Body of pancreas (tissue), 4 donors: ENCODE results near the gene TSSC4. TPM values are rescaled to one million over a fixed set of nuclear protein-coding genes. Genes with fewer than 3 reads are reported as not detected.
A peak's percentile ranks its signal among the peaks of the same experiment; 100 is the strongest.

Source experiments
- ATAC-seq: fragments of 150-250 bp; one replicate; pipeline ENCODE4 v1.9.1; 2016
- DNase-seq, 4 donors: peaks; one replicate each; pipeline ENCODE4 v3.0.0-alpha.2; 2019
- H3K27ac ChIP-seq, 4 donors: fragments of 200-600 bp; sonication (generic); 1 replicate in 3 of 4; 2 replicates in 1 of 4; pipeline versions ENCODE4 v1.5.1 to v1.6.1; 2016 to 2019; ENCODE audit warnings: mild to moderate bottlenecking in 1 of 4, mixed read lengths in 1 of 4, moderate library complexity in 1 of 4
- H3K27me3 ChIP-seq, 2 donors: fragments of 200-600 bp; sonication (generic); one replicate each; pipeline ENCODE4 v1.6.0; 2016; ENCODE audit warnings: mild to moderate bottlenecking in 1 of 2
- H3K36me3 ChIP-seq, 2 donors: fragments of 200-600 bp; sonication (generic); replicated peaks in 1 of 2; 2 replicates each; pipeline ENCODE4 v1.5.1; 2016; ENCODE audit warnings: low read depth in 2 of 2; ENCODE audit not compliant: insufficient read depth in 1 of 2
- H3K4me1 ChIP-seq: fragments of 200-600 bp; sonication (generic); one replicate; pipeline ENCODE4 v1.6.0; 2016
- H3K4me3 ChIP-seq, 2 donors: fragments of 200-600 bp; sonication (generic); 1 replicate in 1 of 2; 2 replicates in 1 of 2; pipeline ENCODE4 v1.5.1; 2016 to 2019
- H3K9me3 ChIP-seq, 3 donors: fragments of 200-600 bp; sonication (generic); 1 replicate in 2 of 3; 2 replicates in 1 of 3; pipeline ENCODE4 v1.5.1; 2016
- CTCF ChIP-seq, 7 experiments: fragments of 450-650 bp in 4 of 7; fragments of 200-600 bp in 3 of 7; sonication (generic) in 3 of 7; IDR thresholded peaks; one replicate each; pipeline ENCODE4 v1.5.1; 2016 to 2019; ENCODE audit warnings: antibody characterized with exemption in 7 of 7
- POLR2A ChIP-seq, 3 donors: fragments of 450-650 bp; IDR thresholded peaks; one replicate each; pipeline ENCODE4 v1.6.1; 2016; ENCODE audit warnings: antibody characterized with exemption in 3 of 3, mild to moderate bottlenecking in 2 of 3
- WGBS, 2 donors: methylation state at CpG; one replicate each; pipeline ENCODE4 v1.1.5; 2017; 5-methylcytosine and 5-hydroxymethylcytosine counted together
- intact Hi-C: fragments of 100-400 bp; cut with DNase I; formaldehyde crosslinking; loops from one replicate; pipeline ENCODE4 v1.15.1; 2023
- total RNA-seq, 2 donors: library from RNA; depleted of rRNA; stranded (reverse); fragments of >200 nt; gene quantifications; one replicate each; pipeline ENCODE4 v1.1.0, GENCODE V29; 2016

TSSC4 gene
- total RNA-seq, 2 donors from 2014 or later, result 21.5 to 25.7 TPM

- Histone ChIP-seq H3K4me1 (peaks cover 21% of the 10 kb centered on the region), H3K27ac (peak overlapping the region in 1 of 4 donors; percentile 10), H3K36me3 (peaks cover 0 to 17% of the 10 kb centered on the region in 2 donors), H3K27me3 (no peaks in the 10 kb centered on the region), H3K4me3 (no peak overlapping the region), H3K9me3 (no peaks in the 10 kb centered on the region)
- ATAC-seq (no peak), DNase-seq (no peak)
- intact Hi-C loops, result no loop called here
- TF ChIP-seq CTCF (IDR thresholded peaks at IDR 0.05) (no peak), POLR2A (IDR thresholded peaks at IDR 0.05) (no peak)
- 74 to 79% methylated on average over 5 to 8 of the region's 8 CpGs for WGBS, 2 donors
Observed at GRCh38 chr11:2394818-2395105, 5.8 kb upstream of the TSSC4 start.

GRCh38 chr11:2395211-2395730 lies 5.3 kb upstream of the TSSC4 start:
- peak overlapping the region in 1 of 4 donors; percentile 10 for H3K27ac ChIP-seq
- DNase-seq (no peak), ATAC-seq (no peak)
- no peak for TF ChIP-seq POLR2A (IDR thresholded peaks at IDR 0.05)
- no peak for TF ChIP-seq CTCF (IDR thresholded peaks at IDR 0.05)
- intact Hi-C loops, result no loop called here
- no peak overlapping the region for H3K4me3 ChIP-seq
- 93% methylated on average over 26 of the region's 26 CpGs; no CpG with 5 or more reads in 1 of the 2 donors for WGBS, 2 donors
- no peaks in the 10 kb centered on the region for H3K27me3 ChIP-seq
- peaks cover 17% of the 10 kb centered on the region for H3K4me1 ChIP-seq
- H3K9me3 ChIP-seq, result no peaks in the 10 kb centered on the region
- peaks cover 0 to 17% of the 10 kb centered on the region in 2 donors for H3K36me3 ChIP-seq

GRCh38 chr11:2395856-2396255 lies 4.7 kb upstream of the TSSC4 start:
- H3K4me1 ChIP-seq, result peaks cover 15% of the 10 kb centered on the region
- intact Hi-C loops, result no loop called here
- DNase-seq, result no peak
- no peak overlapping the region for H3K4me3 ChIP-seq
- no peak for ATAC-seq
- no peaks in the 10 kb centered on the region for H3K27me3 ChIP-seq
- H3K9me3 ChIP-seq, result no peaks in the 10 kb centered on the region
- peaks cover 0 to 17% of the 10 kb centered on the region in 2 donors for H3K36me3 ChIP-seq
- no peak overlapping the region for H3K27ac ChIP-seq
- 87 to 94% methylated on average over 10 to 17 of the region's 17 CpGs for WGBS, 2 donors
- no peak for TF ChIP-seq POLR2A (IDR thresholded peaks at IDR 0.05)
- TF ChIP-seq CTCF (IDR thresholded peaks at IDR 0.05), result no peak

- H3K4me3 ChIP-seq, result no peak overlapping the region
- intact Hi-C loops, result no loop called here
- no peak overlapping the region for H3K27ac ChIP-seq
- no peak for ATAC-seq
- peaks cover 0 to 17% of the 10 kb centered on the region in 2 donors for H3K36me3 ChIP-seq
- WGBS, 2 donors, result 91 to 93% methylated on average over 24 to 26 of the region's 26 CpGs
- no peaks in the 10 kb centered on the region for H3K27me3 ChIP-seq
- peaks cover 19% of the 10 kb centered on the region for H3K4me1 ChIP-seq
- no peak for TF ChIP-seq POLR2A (IDR thresholded peaks at IDR 0.05)
- TF ChIP-seq CTCF (IDR thresholded peaks at IDR 0.05), result no peak
- DNase-seq, result no peak
- no peaks in the 10 kb centered on the region for H3K9me3 ChIP-seq
Observed at GRCh38 chr11:2396471-2396870, 4.1 kb upstream of the TSSC4 start.

GRCh38 chr11:2397005-2397404 lies 3.5 kb upstream of the TSSC4 start:
- Histone ChIP-seq H3K27me3 (no peaks in the 10 kb centered on the region), H3K9me3 (no peaks in the 10 kb centered on the region), H3K27ac (no peak overlapping the region), H3K4me3 (no peak overlapping the region), H3K4me1 (peaks cover 25% of the 10 kb centered on the region), H3K36me3 (peaks cover 0 to 17% of the 10 kb centered on the region in 2 donors)
- TF ChIP-seq POLR2A (IDR thresholded peaks at IDR 0.05) (no peak), CTCF (IDR thresholded peaks at IDR 0.05) (no peak)
- intact Hi-C loops, result no loop called here
- DNase-seq (no peak), ATAC-seq (no peak)
- WGBS, 2 donors, result 85 to 91% methylated on average over 12 of the region's 12 CpGs
